Spleen (tissue), 7 donors: ENCODE measurements around the gene GOLIM4.

ENCODE experiments used
- POLR2A ChIP-seq, 3 donors: fragments of 450-650 bp; IDR thresholded peaks; one replicate each; pipeline ENCODE4 v1.5.1; 2017; ENCODE audit warnings: antibody characterized with exemption in 3 of 3, mild to moderate bottlenecking in 1 of 3
- TF ChIP-seq, protein P1 (sequence below), 11 experiments: fragments of 200-600 bp in 7 of 11; fragments of 450-650 bp in 4 of 11; sonication (generic) in 4 of 11; IDR thresholded peaks in 8 of 11; conservative IDR thresholded peaks in 3 of 11; 1 replicate in 7 of 11; 2 replicates in 4 of 11; pipeline versions ENCODE4 v1.4.0 to v1.8.0; 2016 to 2021; ENCODE audit warnings: antibody characterized with exemption in 11 of 11, inconsistent platforms in 4 of 11, mild to moderate bottlenecking in 1 of 11
- donor health status: DM: no; HTN: no; CAD: no; lungs with moderate emphysema.
- donor health status: DM: no; HTN: no; CAD: no.
- donor health status: DM: no; HTN: no; CAD: no.

DNA sequence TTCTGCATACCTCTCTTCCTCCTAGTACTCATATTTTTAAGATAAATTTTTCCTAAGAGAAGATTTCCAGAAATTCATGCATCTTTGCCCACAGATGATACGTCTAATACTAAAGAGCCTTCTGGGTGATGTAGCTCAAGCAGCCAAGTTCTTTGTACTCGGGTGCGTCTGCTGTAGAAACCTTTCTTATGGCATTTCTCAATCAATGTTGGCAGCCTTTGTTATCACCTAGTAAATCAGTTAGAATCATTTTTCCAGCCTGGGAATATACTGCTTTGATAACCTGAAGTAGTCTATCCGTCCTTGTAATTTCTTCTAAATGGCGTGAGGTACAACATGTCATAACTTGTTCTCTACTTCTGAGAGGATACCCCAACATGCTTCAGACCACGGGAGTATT, 104.5 kb downstream of the GOLIM4 start:
- TF ChIP-seq POLR2A (IDR thresholded peaks at IDR 0.05): no peak
- TF ChIP-seq, protein P1, sequence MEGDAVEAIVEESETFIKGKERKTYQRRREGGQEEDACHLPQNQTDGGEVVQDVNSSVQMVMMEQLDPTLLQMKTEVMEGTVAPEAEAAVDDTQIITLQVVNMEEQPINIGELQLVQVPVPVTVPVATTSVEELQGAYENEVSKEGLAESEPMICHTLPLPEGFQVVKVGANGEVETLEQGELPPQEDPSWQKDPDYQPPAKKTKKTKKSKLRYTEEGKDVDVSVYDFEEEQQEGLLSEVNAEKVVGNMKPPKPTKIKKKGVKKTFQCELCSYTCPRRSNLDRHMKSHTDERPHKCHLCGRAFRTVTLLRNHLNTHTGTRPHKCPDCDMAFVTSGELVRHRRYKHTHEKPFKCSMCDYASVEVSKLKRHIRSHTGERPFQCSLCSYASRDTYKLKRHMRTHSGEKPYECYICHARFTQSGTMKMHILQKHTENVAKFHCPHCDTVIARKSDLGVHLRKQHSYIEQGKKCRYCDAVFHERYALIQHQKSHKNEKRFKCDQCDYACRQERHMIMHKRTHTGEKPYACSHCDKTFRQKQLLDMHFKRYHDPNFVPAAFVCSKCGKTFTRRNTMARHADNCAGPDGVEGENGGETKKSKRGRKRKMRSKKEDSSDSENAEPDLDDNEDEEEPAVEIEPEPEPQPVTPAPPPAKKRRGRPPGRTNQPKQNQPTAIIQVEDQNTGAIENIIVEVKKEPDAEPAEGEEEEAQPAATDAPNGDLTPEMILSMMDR (IDR thresholded peaks at IDR 0.05 in 8 of 11, conservative IDR thresholded peaks at IDR 0.05 in 3 of 11): no peak
